Stomach (tissue), 9 donors: Measurements from ENCODE around the gene CDC42BPG. TPM values are rescaled to one million over a fixed set of nuclear protein-coding genes. Genes with fewer than 3 reads are reported as not detected.

Experiments
- DNase-seq, 2 donors: peaks; one replicate each; pipeline versions ENCODE4 v3.0.0 to v3.0.0-alpha.2; 2013 to 2019
- H3K27ac ChIP-seq, 5 donors: fragments of 200-600 bp in 4 of 5; sonication (generic) in 4 of 5; one replicate each; pipeline ENCODE4 v1.5.1; 2013 to 2019; ENCODE audit warnings: mild to moderate bottlenecking in 1 of 5, moderate library complexity in 1 of 5
- H3K27me3 ChIP-seq, 3 donors: fragments of 200-600 bp; sonication (generic); one replicate each; pipeline ENCODE4 v1.5.1; 2017 to 2019; ENCODE audit warnings: mixed run types in 1 of 3
- H3K36me3 ChIP-seq, 4 donors: fragments of 200-600 bp; sonication (generic); 1 replicate in 3 of 4; 2 replicates in 1 of 4; pipeline ENCODE4 v1.5.1; 2016 to 2019
- H3K4me1 ChIP-seq, 4 donors: fragments of 200-600 bp; sonication (generic); one replicate each; pipeline ENCODE4 v1.5.1; 2016 to 2019
- H3K4me3 ChIP-seq, 4 donors: fragments of 200-600 bp; sonication (generic) in 3 of 4; one replicate each; pipeline ENCODE4 v1.5.1; 2016 to 2019; ENCODE audit warnings: mild to moderate bottlenecking in 1 of 4
- H3K9me3 ChIP-seq, 4 donors: fragments of 200-600 bp; sonication (generic); one replicate each; pipeline ENCODE4 v1.5.1; 2016 to 2019
- CTCF ChIP-seq, 7 experiments: fragments of 450-650 bp in 4 of 7; fragments of 200-600 bp in 3 of 7; sonication (generic) in 3 of 7; IDR thresholded peaks; one replicate each; pipeline ENCODE4 v1.5.1; 2016 to 2019; ENCODE audit warnings: antibody characterized with exemption in 7 of 7, control low read depth in 2 of 7, mild to moderate bottlenecking in 1 of 7
- EP300 ChIP-seq: sonication (generic); formaldehyde crosslinking; IDR thresholded peaks from one replicate; pipeline ENCODE4 v1.6.1; 2017; ENCODE audit warnings: antibody characterized with exemption
- POLR2A ChIP-seq, 4 donors: fragments of 450-650 bp; IDR thresholded peaks; one replicate each; pipeline ENCODE4 v1.6.1; 2016; ENCODE audit warnings: antibody characterized with exemption in 4 of 4, control low read depth in 2 of 4, mild to moderate bottlenecking in 1 of 4, moderate library complexity in 1 of 4
- POLR2AphosphoS5 ChIP-seq, 3 donors: sonication (generic); formaldehyde crosslinking; IDR thresholded peaks; one replicate each; pipeline ENCODE4 v1.6.1; 2016; ENCODE audit warnings: antibody characterized with exemption in 3 of 3
- WGBS, 5 donors: extraction: QIAGEN DNeasy Blood & Tissue Kit in 3 of 5; methylation state at CpG; one replicate each; pipeline versions ENCODE4 v1.1.5 to v1.1.7; 2013 to 2018; 5-methylcytosine and 5-hydroxymethylcytosine counted together
- intact Hi-C: fragments of 100-400 bp; cut with DNase I; formaldehyde crosslinking; loops from one replicate; pipeline ENCODE4 v1.15.1; 2023; ENCODE audit warnings: low total_unique reads
- polyA plus RNA-seq, 3 donors: library from polyadenylated mRNA; stranded (reverse); fragments of 200-250 nt; gene quantifications; one replicate each; pipeline ENCODE4 v1.2.3, GENCODE V29; 2013
- total RNA-seq, 5 donors: library from RNA; depleted of rRNA; stranded (reverse); fragments of >200 nt; gene quantifications; one replicate each; pipeline versions ENCODE4 v1.1.0 to v1.2.3, GENCODE V29; 2014 to 2016
- donor health status: healthy with polysubstance abuse.
- donor health status: Bipolar disorder and iron deficiency.
- donor health status: healthy.

CDC42BPG gene
- total and polyA plus RNA-seq, 8 donors = 8.9 to 66.5 (median 26.2) TPM

GRCh38 chr11:64838600-64839334 lies 5.7 kb downstream of the CDC42BPG start:
- intact Hi-C loops = no loop called here
- Histone ChIP-seq H3K4me3 (no peak overlapping the region), H3K36me3 (peaks cover 6 to 59% (median 45%) of the 10 kb centered on the region in 4 donors), H3K27me3 (no peaks in the 10 kb centered on the region), H3K9me3 (no peaks in the 10 kb centered on the region), H3K4me1 (peaks cover 14 to 36% (median 24%) of the 10 kb centered on the region in 4 donors), H3K27ac (no peak overlapping the region)
- 91 to 95% (median 93%) methylated on average over 17 to 28 of the region's 28 CpGs for WGBS, 5 donors
- no peak for DNase-seq
- TF ChIP-seq POLR2A (IDR thresholded peaks at IDR 0.05) (no peak), CTCF (IDR thresholded peaks at IDR 0.05) (no peak), POLR2AphosphoS5 (IDR thresholded peaks at IDR 0.05) (no peak), EP300 (no peak)

DNA sequence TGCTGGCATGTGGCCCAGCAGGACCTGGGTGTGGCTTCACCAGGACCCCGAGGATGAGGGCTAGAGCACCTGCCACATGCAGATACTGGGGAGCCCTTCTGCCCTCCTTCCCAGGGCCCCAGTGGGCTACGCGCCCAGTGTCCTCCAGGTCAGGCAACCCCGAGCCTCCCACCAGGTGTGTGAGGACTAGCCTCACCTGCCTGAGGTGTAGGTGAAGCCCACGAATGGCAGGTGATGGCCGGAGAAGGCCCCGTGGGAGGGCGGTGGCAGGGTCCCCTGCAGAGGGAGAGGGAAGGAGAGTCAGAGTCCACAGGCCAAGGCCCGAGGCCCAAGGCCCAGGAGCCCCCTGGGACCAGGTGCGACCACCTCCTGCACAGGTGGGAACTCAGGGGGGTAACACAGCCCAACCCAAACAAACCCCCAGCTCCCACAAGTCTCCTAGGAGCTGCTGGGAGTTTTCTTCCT lies 6.5 kb downstream of the CDC42BPG start:
- Histone ChIP-seq H3K27ac (no peak overlapping the region), H3K4me1 (peaks cover 11 to 29% (median 21%) of the 10 kb centered on the region in 4 donors), H3K27me3 (no peaks in the 10 kb centered on the region), H3K36me3 (peaks cover 6 to 68% (median 53%) of the 10 kb centered on the region in 4 donors), H3K9me3 (no peaks in the 10 kb centered on the region), H3K4me3 (no peak overlapping the region)
- DNase-seq = no peak
- intact Hi-C loops = no loop called here
- TF ChIP-seq CTCF (IDR thresholded peaks at IDR 0.05) = no peak
- TF ChIP-seq EP300 = no peak
- no peak for TF ChIP-seq POLR2A (IDR thresholded peaks at IDR 0.05)
- TF ChIP-seq POLR2AphosphoS5 (IDR thresholded peaks at IDR 0.05) = no peak
- WGBS, 5 donors = 43 to 96% (median 85%) methylated on average over 1 to 10 of the region's 10 CpGs

DNA sequence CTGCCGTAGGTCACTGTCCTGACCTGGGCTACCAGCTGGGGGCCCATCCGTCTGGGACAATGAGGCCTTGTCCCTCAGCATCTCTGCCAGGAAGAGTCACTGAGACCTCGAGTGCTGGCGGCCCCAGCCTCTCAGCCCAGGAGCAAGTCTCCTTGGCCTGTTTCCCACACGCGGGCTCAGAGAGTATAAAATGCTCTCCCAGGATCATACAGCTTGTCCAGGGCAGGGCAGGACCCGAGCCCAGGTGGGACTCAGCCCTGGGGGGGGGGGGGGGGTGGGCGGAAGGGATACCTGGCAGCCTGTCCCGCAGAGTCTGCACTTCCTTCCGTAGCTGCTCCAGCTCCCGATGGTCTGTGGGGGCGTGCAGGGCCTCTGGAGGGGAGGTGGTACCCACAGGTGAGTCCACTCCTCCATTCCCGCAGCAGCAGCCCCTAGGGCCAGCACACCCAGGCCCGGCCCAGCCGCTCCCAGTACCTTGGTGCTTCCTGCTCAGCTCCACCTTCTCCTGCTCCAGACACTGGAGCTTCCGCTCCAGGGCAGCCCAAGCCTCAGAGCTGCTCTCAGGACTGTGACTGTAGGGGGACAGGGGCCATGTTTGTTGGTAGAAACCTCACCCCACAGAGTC lies 7.9 kb downstream of the CDC42BPG start:
- no peak overlapping the region for H3K4me3 ChIP-seq
- H3K27me3 ChIP-seq = no peaks in the 10 kb centered on the region
- 77 to 90% (median 84%) methylated on average over 3 to 16 of the region's 16 CpGs for WGBS, 5 donors
- no peak for DNase-seq
- TF ChIP-seq CTCF (IDR thresholded peaks at IDR 0.05) (no peak), POLR2A (IDR thresholded peaks at IDR 0.05) (no peak), POLR2AphosphoS5 (IDR thresholded peaks at IDR 0.05) (no peak), EP300 (no peak)
- H3K4me1 ChIP-seq = peaks cover 0 to 16% (median 10%) of the 10 kb centered on the region in 4 donors
- no peaks in the 10 kb centered on the region for H3K9me3 ChIP-seq
- no peak overlapping the region for H3K27ac ChIP-seq
- intact Hi-C loops = no loop called here
- H3K36me3 ChIP-seq = peaks cover 6 to 81% (median 67%) of the 10 kb centered on the region in 4 donors

GRCh38 chr11:64835616-64836447 lies 8.6 kb downstream of the CDC42BPG start:
- H3K27ac ChIP-seq = peak overlapping the region in 4 of 5 donors; percentile 45 to 73 (median 58)
- WGBS, 5 donors = 78 to 89% (median 82%) methylated on average over 9 to 17 of the region's 17 CpGs

More at GRCh38 chr11:64835616-64836447, 8.6 kb downstream of the CDC42BPG start:
- intact Hi-C loops = no loop called here
- H3K27me3 ChIP-seq = no peaks in the 10 kb centered on the region
- TF ChIP-seq CTCF (IDR thresholded peaks at IDR 0.05) (no peak), POLR2AphosphoS5 (IDR thresholded peaks at IDR 0.05) (no peak), POLR2A (IDR thresholded peaks at IDR 0.05) (no peak), EP300 (no peak)
- DNase-seq = no peak
- H3K4me1 ChIP-seq = peaks cover 0 to 16% (median 9%) of the 10 kb centered on the region in 4 donors
- no peaks in the 10 kb centered on the region for H3K9me3 ChIP-seq
- no peak overlapping the region for H3K4me3 ChIP-seq
- H3K36me3 ChIP-seq = peaks cover 6 to 86% (median 73%) of the 10 kb centered on the region in 4 donors
